Measurements from ENCODE around the gene OTUB2.

OTUB2 gene

DNA sequence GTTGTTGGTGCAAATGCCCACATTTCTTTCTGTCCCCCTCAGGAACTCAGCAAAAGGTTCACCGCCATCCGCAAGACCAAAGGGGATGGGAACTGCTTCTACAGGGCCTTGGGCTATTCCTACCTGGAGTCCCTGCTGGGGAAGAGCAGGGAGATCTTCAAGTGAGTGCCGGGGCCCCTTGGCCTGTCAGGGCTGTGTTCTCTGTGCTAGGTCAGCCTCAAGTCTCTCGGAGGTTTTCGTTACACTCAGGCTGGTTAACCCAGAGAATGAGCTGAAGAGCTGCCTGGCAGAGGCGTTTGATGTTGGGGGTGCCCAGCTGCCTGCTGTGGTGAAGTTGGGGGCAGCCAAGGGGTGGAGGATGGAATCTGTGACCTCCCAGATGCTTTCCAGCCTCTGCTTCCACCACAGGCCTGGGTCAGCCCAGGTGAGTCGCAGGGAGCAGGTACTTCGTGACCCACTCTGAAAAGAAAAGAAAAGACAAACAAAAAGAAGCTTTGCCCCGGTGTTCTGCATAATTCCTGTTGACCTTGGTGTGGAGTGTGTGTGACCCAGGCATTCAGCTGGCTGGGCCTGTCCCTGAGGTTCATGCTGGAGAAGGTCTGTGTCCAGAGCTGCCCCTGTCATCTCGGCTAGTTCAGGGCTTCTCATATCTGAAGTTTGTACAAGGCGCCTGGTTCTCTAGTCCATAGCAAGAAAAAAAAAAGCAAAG, 12.9 kb downstream of the OTUB2 start:
- no CpG with 5 or more reads among the region's 11 CpGs for WGBS (ENCODE audit: extremely low coverage, insufficient coverage, insufficient read length)
- no peak overlapping the region for H3K18ac ChIP-seq (ENCODE audit: low read length)
- no peak for DNase-seq

DNA sequence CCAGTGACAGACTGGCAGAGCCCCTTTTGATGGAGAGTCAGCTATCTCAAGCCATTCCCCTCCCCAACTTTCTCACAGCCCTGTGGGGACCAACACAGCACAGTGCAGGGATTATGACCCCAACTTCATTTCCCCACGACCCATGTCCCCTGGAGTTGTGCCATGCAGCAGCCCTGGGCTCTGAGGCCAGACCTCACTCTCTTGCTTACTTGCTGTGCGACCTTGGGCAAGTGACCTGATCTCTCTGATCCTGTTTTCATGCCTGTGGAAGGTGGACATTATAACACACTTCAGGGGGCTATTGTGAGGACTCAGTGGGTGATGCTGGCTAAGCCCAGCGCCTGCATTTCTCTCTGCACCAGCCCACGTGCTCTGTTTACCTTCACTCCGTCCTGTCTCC, 14.1 kb downstream of the OTUB2 start:
- Histone ChIP-seq H2AFZ (ENCODE audit: insufficient read depth, low read length, poor library complexity) (no peak overlapping the region), H3K9ac (ENCODE audit: low read length) (no peak overlapping the region), H3K4me2 (ENCODE audit: low read length) (no peak overlapping the region), H4K8ac (ENCODE audit: low read depth, low read length) (no peak overlapping the region), H3K27me3 (ENCODE audit: insufficient read depth, low read length) (no peaks in the 10 kb centered on the region), H3K18ac (ENCODE audit: low read length) (no peak overlapping the region), H2BK12ac (ENCODE audit: low read length) (no peak overlapping the region), H2AK5ac (ENCODE audit: low read length) (no peak overlapping the region), H2BK120ac (ENCODE audit: insufficient read depth, low read length, poor library complexity) (no peak overlapping the region), H4K91ac (ENCODE audit: low read depth, low read length) (no peak overlapping the region), H3K23ac (ENCODE audit: low read length) (no peak overlapping the region), H3K4me3 (ENCODE audit: low read depth, low read length) (no peak overlapping the region), H3K27ac (ENCODE audit: low read depth, low read length) (no peak overlapping the region), H3K79me1 (ENCODE audit: low read length) (no peaks in the 10 kb centered on the region), H3K14ac (ENCODE audit: low read length) (no peak overlapping the region), H3K9me3 (ENCODE audit: insufficient read depth, low read depth, low read length) (peaks cover 1% of the 10 kb centered on the region), H3K36me3 (ENCODE audit: control insufficient read depth in 1 of 2, insufficient read depth in 2 of 2, low read length in 2 of 2) (peaks cover 21 to 28% of the 10 kb centered on the region in 2 experiments), H3K79me2 (ENCODE audit: control insufficient read depth, insufficient read depth, low read length, poor library complexity) (no peaks in the 10 kb centered on the region), H2BK5ac (ENCODE audit: low read depth, low read length, poor library complexity) (no peak overlapping the region), H3K4me1 (ENCODE audit: control insufficient read depth in 1 of 2, insufficient read depth in 2 of 2, low read length in 2 of 2) (no peaks in the 10 kb centered on the region), H3K4ac (ENCODE audit: low read depth, low read length) (no peak overlapping the region), H4K12ac (ENCODE audit: low read depth, low read length) (no peak overlapping the region)
- WGBS (ENCODE audit: extremely low coverage, insufficient coverage, insufficient read length): no CpG with 5 or more reads among the region's 5 CpGs
- no peak for DNase-seq

More for the DNA sequence above, 12.9 kb downstream of the OTUB2 start:
- H3K4me1 ChIP-seq (ENCODE audit: control insufficient read depth in 1 of 2, insufficient read depth in 2 of 2, low read length in 2 of 2): no peaks in the 10 kb centered on the region
- H3K4me2 ChIP-seq (ENCODE audit: low read length): no peak overlapping the region
- peaks cover 11 to 21% of the 10 kb centered on the region in 2 experiments for H3K36me3 ChIP-seq (ENCODE audit: control insufficient read depth in 1 of 2, insufficient read depth in 2 of 2, low read length in 2 of 2)
- no peak overlapping the region for H3K14ac ChIP-seq (ENCODE audit: low read length)
- H2AK5ac ChIP-seq (ENCODE audit: low read length): no peak overlapping the region
- no peak overlapping the region for H3K4ac ChIP-seq (ENCODE audit: low read depth, low read length)
- no peaks in the 10 kb centered on the region for H3K27me3 ChIP-seq (ENCODE audit: insufficient read depth, low read length)
- H3K79me1 ChIP-seq (ENCODE audit: low read length): no peaks in the 10 kb centered on the region
- no peak overlapping the region for H4K12ac ChIP-seq (ENCODE audit: low read depth, low read length)
- H4K91ac ChIP-seq (ENCODE audit: low read depth, low read length): no peak overlapping the region
- H3K4me3 ChIP-seq (ENCODE audit: low read depth, low read length): no peak overlapping the region
- H4K8ac ChIP-seq (ENCODE audit: low read depth, low read length): no peak overlapping the region
- no peak overlapping the region for H2BK120ac ChIP-seq (ENCODE audit: insufficient read depth, low read length, poor library complexity)
- no peaks in the 10 kb centered on the region for H3K79me2 ChIP-seq (ENCODE audit: control insufficient read depth, insufficient read depth, low read length, poor library complexity)
- H3K9me3 ChIP-seq (ENCODE audit: insufficient read depth, low read depth, low read length): peaks cover 1% of the 10 kb centered on the region
- H2BK5ac ChIP-seq (ENCODE audit: low read depth, low read length, poor library complexity): no peak overlapping the region
- no peak overlapping the region for H3K27ac ChIP-seq (ENCODE audit: low read depth, low read length)
- H2BK12ac ChIP-seq (ENCODE audit: low read length): no peak overlapping the region
- no peak overlapping the region for H3K23ac ChIP-seq (ENCODE audit: low read length)
- H3K9ac ChIP-seq (ENCODE audit: low read length): no peak overlapping the region
- H2AFZ ChIP-seq (ENCODE audit: insufficient read depth, low read length, poor library complexity): no peak overlapping the region

DNA sequence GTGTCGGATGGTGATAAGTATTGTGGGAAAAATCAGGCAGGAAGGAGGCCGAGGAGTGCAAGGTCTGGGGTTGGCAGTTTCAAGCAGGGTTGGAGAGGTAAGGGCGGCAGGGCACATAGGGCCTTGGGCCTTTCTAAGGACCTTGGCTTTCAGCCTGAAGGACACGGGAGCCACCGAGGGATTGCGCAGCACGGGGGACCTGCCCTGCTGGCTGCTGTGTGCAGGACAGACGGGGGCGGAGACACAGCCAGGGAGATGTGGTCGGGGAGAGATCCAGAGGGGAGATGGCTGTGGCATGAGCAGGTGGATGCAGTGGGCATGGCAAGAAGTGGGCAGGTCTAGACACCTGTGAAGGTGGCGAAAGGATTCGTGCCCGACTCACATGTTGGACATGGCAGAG, 14.7 kb downstream of the OTUB2 start:
- no peak for DNase-seq
- Histone ChIP-seq H4K91ac (ENCODE audit: low read depth, low read length) (no peak overlapping the region), H2BK12ac (ENCODE audit: low read length) (no peak overlapping the region), H2AFZ (ENCODE audit: insufficient read depth, low read length, poor library complexity) (no peak overlapping the region), H3K18ac (ENCODE audit: low read length) (no peak overlapping the region), H2AK5ac (ENCODE audit: low read length) (no peak overlapping the region), H3K36me3 (ENCODE audit: control insufficient read depth in 1 of 2, insufficient read depth in 2 of 2, low read length in 2 of 2) (peaks cover 26 to 31% of the 10 kb centered on the region in 2 experiments), H3K27me3 (ENCODE audit: insufficient read depth, low read length) (no peaks in the 10 kb centered on the region), H2BK5ac (ENCODE audit: low read depth, low read length, poor library complexity) (no peak overlapping the region), H3K4me3 (ENCODE audit: low read depth, low read length) (no peak overlapping the region), H3K14ac (ENCODE audit: low read length) (no peak overlapping the region), H4K8ac (ENCODE audit: low read depth, low read length) (no peak overlapping the region), H3K4me2 (ENCODE audit: low read length) (no peak overlapping the region), H3K4ac (ENCODE audit: low read depth, low read length) (no peak overlapping the region), H3K4me1 (ENCODE audit: control insufficient read depth in 1 of 2, insufficient read depth in 2 of 2, low read length in 2 of 2) (no peaks in the 10 kb centered on the region), H3K9me3 (ENCODE audit: insufficient read depth, low read depth, low read length) (peaks cover 1% of the 10 kb centered on the region), H3K9ac (ENCODE audit: low read length) (no peak overlapping the region), H3K79me2 (ENCODE audit: control insufficient read depth, insufficient read depth, low read length, poor library complexity) (no peaks in the 10 kb centered on the region), H3K79me1 (ENCODE audit: low read length) (no peaks in the 10 kb centered on the region), H2BK120ac (ENCODE audit: insufficient read depth, low read length, poor library complexity) (no peak overlapping the region), H3K23ac (ENCODE audit: low read length) (no peak overlapping the region), H4K12ac (ENCODE audit: low read depth, low read length) (no peak overlapping the region), H3K27ac (ENCODE audit: low read depth, low read length) (no peak overlapping the region)
- WGBS (ENCODE audit: extremely low coverage, insufficient coverage, insufficient read length): no CpG with 5 or more reads among the region's 13 CpGs

DNA sequence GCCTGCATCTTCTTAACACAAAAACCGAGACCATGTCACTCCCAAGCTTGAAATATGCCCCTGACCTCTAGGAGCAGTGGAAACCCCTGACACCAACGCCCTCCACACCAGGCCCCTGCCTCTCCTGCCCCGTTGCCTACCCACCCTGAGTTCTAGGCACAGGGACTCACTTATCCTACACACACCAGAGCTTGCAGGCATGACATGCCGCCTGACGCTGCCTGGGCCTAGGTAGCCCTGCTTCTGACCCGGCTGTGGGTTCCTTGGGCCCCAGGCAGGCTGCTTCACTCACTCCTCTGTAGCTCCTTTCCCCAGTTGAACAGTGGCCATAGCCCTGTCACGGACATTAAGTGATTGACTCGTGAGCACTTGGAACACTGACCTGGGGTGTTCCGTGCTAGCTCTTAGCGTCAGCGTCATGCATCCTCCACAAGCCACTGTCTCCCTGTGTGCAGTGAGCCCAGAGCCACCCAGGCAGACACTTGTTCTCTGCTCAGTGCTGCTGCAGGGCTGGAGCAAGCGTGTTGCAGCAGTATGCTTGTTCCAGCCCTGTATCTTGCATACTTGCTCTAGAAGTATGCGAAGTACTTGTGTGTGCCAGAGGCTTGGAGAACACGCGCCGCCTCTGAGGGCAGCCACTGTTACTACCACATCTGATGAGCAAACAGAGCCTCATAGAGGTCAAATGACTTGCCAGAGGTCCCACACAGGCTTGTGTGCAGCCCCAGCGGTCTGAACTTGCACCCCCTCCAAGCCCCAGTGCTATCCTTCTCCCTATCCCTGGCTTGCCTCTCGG, 15.6 kb downstream of the OTUB2 start:
- no peak overlapping the region for H3K4me3 ChIP-seq (ENCODE audit: low read depth, low read length)
- H4K8ac ChIP-seq (ENCODE audit: low read depth, low read length): no peak overlapping the region
- H3K4me1 ChIP-seq (ENCODE audit: control insufficient read depth in 1 of 2, insufficient read depth in 2 of 2, low read length in 2 of 2): no peaks in the 10 kb centered on the region
- H3K18ac ChIP-seq (ENCODE audit: low read length): no peak overlapping the region
- H3K4me2 ChIP-seq (ENCODE audit: low read length): no peak overlapping the region
- no peaks in the 10 kb centered on the region for H3K79me1 ChIP-seq (ENCODE audit: low read length)
- DNase-seq: peak in 1 of 2 donors; percentile 65
- H3K9ac ChIP-seq (ENCODE audit: low read length): no peak overlapping the region
- no peak overlapping the region for H2BK120ac ChIP-seq (ENCODE audit: insufficient read depth, low read length, poor library complexity)
- H3K9me3 ChIP-seq (ENCODE audit: insufficient read depth, low read depth, low read length): peaks cover 1% of the 10 kb centered on the region
- no peaks in the 10 kb centered on the region for H3K79me2 ChIP-seq (ENCODE audit: control insufficient read depth, insufficient read depth, low read length, poor library complexity)
- H3K27me3 ChIP-seq (ENCODE audit: insufficient read depth, low read length): no peaks in the 10 kb centered on the region
- H2BK5ac ChIP-seq (ENCODE audit: low read depth, low read length, poor library complexity): no peak overlapping the region
- H4K91ac ChIP-seq (ENCODE audit: low read depth, low read length): no peak overlapping the region
- H3K27ac ChIP-seq (ENCODE audit: low read depth, low read length): no peak overlapping the region
- WGBS (ENCODE audit: extremely low coverage, insufficient coverage, insufficient read length): no CpG with 5 or more reads among the region's 18 CpGs
- no peak overlapping the region for H2BK12ac ChIP-seq (ENCODE audit: low read length)
- H2AFZ ChIP-seq (ENCODE audit: insufficient read depth, low read length, poor library complexity): no peak overlapping the region
- no peak overlapping the region for H4K12ac ChIP-seq (ENCODE audit: low read depth, low read length)
- no peak overlapping the region for H2AK5ac ChIP-seq (ENCODE audit: low read length)
- H3K23ac ChIP-seq (ENCODE audit: low read length): no peak overlapping the region
- H3K36me3 ChIP-seq (ENCODE audit: control insufficient read depth in 1 of 2, insufficient read depth in 2 of 2, low read length in 2 of 2): peaks cover 29 to 35% of the 10 kb centered on the region in 2 experiments
- no peak overlapping the region for H3K14ac ChIP-seq (ENCODE audit: low read length)
- H3K4ac ChIP-seq (ENCODE audit: low read depth, low read length): no peak overlapping the region

Measured in trophoblast cell (in vitro differentiated cells and primary cell).